ENCODE results near the gene SIRT3. TPM values are rescaled to one million over a fixed set of nuclear protein-coding genes. Genes with fewer than 3 reads are reported as not detected.
A peak's percentile ranks its signal among the peaks of the same experiment; 100 is the strongest.
"Not testable (repeated sequence)": the region's sequence is repeated elsewhere in the genome, so short reads cannot be mapped to it uniquely, and the experiment has no call there.

Gene SIRT3
- total RNA-seq, 1 donor from 2014 or later = 41.4 TPM

DNA sequence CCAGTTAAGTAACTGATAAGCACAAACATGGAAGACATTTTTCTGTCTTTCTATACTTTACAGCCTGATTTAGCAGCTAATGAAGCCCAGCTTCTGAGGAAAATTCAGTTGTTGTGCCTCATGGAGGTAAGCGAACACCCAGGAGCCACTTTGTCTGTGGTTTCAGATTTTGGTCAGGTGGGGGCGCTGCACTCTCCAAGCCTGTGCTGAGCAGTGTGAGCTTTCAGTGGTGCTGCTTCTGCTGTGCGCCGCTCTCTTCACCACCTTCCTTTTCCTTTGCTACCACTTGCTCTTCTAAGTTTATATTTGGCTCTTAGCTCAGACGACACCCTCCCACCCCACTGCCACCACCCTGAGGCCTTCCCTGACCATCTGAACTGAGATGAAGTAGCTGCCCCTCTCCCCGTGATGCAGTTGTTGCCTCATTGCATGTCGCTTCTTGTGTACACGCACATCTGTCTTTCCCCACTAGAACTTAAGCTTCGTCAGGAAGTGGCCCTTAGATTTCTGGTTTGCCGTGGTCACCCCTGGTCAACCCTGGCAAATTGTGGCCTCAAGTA is 14.7 kb upstream of the SIRT3 start:
- peak; percentile 57 for DNase-seq
- peak; percentile 72 for ATAC-seq
- intact Hi-C loops (cut with micrococcal nuclease) = no loop called here

DNA sequence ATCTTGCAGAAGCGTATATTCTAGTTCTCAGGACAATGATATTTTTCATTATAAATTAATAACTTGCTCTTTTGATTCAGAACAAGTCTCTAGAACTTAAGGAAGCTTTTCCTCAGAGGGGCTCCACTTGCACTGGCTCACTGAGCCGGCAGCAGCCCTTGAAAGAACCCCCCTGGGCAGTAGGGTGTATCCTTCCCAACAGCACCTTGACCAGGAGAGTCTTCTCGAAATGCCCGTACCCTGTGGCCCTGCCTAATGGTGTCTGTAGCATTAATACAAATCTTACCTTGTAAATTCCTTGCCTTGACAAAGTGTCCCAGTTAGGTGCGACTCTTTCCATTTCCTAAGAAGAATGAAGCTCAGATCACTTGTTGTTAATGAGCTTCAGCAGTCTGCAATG is 14.1 kb upstream of the SIRT3 start:
- DNase-seq (no peak), ATAC-seq (no peak)
- intact Hi-C loops (cut with micrococcal nuclease) = no loop called here

DNA sequence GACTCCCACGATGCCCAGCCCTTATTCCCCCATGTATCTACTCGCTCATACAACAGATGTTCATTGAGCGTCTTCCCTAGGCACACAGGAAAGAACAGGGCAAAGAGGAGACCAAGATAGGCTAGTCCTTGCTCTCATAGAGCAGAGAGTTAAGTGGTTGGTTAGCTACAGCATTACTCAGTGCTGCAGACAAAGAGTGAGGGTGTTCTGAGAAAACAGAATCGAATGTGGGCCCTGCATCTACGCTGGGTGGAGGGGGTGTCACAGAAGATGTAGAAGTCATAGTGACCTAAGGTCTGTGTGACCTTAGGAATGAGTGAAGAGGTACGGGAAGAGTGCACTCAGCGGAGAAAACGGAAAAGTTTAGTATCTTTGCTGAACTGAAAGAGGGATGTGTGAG is 12.9 kb upstream of the SIRT3 start:
- intact Hi-C loops (cut with micrococcal nuclease) = no loop called here
- DNase-seq = no peak
- no peak for ATAC-seq

DNA sequence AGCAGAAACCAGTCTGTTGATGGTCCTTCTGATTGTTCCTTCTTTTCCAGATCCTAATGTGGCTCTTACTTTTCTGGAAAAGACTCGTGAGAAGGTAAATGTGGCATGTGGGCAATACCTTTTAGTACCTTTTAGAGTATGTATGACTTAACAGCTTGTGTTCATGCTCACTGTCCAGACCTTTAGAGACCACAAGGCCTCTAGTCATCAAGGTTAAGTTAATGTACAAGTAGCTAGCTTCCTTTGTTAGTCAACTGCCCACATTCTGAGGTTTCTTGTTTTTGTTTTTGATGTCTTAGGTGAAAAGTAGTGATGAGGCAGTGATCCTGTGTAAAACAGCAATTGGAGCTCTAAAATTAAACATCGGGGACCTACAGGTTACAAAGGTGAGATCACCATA is 8.2 kb upstream of the SIRT3 start:
- intact Hi-C loops (cut with micrococcal nuclease) = no loop called here
- DNase-seq (no peak), ATAC-seq (no peak)

DNA sequence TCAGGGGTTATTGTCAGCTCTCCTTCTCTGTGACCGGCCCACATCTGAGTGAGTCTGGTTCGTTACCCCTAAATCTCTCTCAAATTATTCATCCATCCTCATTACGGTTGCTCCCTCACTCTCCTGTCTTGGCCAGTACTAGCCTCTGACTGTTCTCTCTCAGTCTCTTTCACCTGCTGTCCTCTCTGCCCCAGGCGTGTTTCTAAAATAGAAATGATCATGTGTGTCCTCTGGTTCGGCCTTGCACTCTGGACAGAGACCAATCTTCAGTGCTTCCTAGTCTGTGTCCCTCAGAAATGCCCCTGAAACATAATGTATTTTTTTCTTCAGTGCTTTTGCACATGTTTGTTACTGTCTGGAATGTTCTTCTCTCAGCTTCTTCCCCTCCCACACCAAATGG is 5.5 kb upstream of the SIRT3 start:
- intact Hi-C loops (cut with micrococcal nuclease) = no loop called here
- peak; percentile 76 for ATAC-seq
- no peak for DNase-seq

DNA sequence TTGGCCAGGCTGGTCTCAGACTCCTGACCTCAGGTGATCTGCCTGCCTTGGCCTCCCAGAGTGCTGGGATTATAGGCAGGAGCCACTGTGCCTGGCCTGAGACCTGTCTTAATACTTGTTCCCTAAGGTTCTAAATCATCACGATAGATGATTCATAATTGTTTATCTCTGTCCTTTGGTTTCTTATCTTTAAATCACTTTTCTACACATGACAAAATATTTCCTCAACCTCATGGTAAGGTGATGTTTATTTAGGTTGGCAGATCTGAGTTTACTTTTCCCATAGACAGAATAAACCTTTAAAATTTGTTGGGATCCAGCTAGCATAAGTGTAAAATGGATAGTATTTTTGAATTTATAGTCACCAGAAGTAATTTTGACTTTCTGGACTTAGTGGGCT is 4.2 kb upstream of the SIRT3 start:
- no peak for ATAC-seq
- no peak for DNase-seq
- intact Hi-C loops (cut with micrococcal nuclease) = no loop called here

DNA sequence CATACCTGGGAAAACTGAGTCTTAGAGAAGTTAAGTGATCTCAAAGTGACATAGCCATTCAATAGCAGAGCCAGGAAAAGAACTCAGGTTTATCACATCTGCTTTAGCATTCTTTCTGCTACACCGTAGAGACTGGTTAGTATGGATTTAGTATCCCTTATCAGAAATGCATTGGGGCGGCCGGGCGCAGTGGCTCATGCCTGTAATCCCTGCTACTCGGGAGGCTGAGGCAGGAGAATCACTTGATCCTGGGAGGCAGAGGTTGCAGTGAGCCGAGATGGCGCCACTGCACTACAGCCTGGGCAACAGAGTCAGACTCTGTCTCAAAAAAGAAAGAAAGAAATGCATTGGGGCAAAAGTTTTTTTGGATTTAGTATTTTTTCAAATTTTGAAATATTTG is 2.2 kb upstream of the SIRT3 start:
- DNase-seq; intact Hi-C loops (cut with micrococcal nuclease); ATAC-seq: not testable (repeated sequence)

DNA sequence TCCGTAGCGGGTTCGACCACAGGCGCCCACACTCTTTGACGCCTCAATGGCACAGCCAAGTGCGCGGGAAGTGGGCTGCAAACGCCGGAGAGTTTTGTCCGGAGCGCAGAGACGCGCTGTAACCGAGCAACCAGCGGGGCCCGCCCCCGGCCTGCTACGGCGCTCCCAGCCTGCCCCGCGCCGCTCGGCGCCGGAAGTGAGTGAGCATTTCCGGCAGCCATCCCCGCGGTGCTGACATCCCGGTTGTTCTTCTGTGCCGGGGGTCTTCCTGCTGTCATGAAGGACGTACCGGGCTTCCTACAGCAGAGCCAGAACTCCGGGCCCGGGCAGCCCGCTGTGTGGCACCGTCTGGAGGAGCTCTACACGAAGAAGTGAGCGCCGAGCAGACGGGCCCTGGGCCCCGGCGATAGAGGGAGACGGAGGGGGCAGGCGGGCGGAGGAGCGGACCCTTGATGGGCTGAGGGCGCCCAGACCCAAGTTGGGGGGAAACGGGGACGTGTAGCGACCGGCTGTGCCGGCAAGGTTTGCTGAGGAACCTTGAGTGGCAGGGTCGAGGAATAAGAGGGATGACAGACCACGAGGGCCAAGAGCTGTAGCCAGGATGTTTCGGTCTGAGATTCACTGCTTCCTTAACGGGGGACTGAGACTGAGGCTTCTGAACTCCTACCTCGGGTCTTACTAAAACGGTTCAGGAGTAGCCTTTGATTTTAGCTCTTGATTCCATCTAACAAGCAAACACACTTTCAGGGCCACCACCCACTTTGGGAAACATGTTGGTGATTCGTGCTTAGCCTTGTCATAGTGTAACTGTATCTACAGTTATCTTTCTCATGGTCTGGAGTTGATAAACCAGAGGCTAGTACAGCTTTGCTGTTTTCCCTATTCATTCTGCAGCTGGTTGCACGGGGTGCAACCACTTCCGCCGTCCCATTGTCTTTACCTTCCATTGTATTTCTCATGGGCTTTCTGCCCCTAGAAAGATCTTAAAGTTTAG is 929 bp upstream of the SIRT3 start, which contains the start of gene PSMD13:
Gene PSMD13 (plus strand): TSS at position 203 of the 994 bp plus-strand sequence. CDS start 74 bp downstream, at position 277.
- intact Hi-C loops (cut with micrococcal nuclease) = no loop called here

DNA sequence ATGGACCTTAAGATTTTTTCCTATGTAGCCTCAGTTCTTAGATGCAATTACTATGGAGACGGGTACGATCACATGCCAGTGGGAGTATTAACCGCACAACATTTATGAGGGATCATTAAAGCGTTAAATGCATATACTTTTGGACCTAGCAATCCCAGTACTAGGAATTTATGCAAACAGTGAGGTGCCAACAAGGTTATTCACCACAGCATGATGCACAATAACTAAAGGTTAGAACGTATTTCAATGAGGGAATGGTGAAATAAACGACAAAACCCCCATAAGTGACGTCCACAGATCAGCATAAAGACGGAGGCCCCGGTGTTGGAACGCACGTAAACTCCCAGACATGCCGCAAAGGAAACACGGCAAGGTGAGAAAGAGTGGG is 539 bp downstream of the SIRT3 start:
- intact Hi-C loops (cut with micrococcal nuclease) = no loop called here
- ATAC-seq = peak; percentile 12

More for the DNA sequence above, 929 bp upstream of the SIRT3 start, which contains the start of gene PSMD13:
- DNase-seq = peak; percentile 93
- ATAC-seq = peak; percentile 91

DNA sequence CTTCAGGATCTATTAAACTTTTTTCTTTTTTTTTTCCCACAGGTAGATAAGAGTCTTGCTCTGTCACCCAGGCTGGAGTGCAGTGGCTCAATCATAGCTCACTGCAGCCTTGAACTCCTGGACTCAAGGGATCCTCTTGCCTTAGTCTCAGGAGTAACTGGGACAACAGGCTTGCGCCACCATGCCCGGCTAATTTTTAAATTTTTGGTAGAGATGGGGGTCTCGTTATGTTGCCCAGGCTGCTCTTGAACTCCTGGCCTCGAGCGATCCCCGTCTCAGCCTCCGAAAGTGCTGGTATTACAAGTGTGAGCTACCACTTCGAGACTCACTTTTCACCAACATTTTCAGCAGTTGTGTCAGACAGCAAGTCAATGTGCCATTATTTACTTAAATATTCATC is 962 bp downstream of the SIRT3 start:
- DNase-seq = no peak
- ATAC-seq = no peak
- intact Hi-C loops (cut with micrococcal nuclease) = no loop called here

More for the DNA sequence above, 539 bp downstream of the SIRT3 start:
- no peak for DNase-seq

DNA sequence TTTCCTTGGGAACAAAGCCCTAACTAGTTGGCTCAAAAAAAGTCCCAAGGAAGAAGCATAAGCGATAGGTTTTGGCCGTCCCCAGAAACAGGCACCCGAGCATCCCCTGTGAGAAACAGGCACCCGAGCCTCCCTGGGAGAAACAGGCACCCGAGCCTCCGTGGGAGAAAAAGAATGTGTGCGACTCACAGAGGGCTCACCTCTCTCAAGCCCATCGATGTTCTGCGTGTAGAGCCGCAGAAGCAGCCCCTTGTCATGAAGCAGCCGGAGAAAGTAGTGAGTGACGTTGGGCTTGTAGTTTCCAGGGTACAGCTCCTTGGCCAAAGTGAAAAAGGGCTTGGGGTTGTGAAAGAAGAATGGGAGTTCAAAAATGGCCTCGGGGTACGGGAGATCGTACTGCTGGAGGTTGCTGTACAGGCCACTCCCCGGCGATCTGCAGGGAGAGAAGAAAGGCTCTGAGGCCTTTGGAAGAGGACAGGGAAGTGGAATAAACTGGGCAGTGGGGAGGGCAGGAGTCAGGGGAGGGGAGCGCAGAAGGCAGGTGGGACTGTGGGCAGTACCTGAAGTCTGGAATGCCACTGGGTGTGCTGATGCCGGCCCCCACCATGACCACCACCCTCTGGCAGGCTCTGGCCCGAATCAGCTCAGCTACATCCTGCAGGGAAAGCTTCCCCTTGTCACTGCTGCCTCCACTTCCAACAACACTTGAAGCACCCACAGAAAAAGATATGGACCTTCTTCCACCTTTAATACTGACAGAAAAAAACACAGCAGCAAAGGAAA is 3.2 kb downstream of the SIRT3 start:
- intact Hi-C loops (cut with micrococcal nuclease) = no loop called here
- no peak for DNase-seq
- no peak for ATAC-seq

DNA sequence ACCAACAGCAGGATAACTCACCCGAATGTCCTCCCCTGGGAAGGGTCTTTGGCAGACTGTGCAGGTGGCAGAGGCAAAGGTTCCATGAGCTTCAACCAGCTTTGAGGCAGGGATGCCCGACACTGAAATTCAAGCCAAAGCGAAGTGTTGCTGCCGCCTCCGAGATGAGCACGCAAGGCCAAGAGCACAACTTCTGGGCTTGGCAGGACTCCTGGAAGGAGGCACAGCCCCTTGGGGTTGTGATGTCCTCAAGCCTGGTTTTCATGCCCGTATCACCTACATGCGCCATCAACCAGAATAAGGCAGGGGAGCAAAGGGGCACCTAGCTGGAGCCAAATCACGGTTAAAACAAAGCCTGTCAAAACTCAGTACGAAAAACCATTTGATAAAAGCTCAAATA is 5.7 kb downstream of the SIRT3 start:
- DNase-seq (no peak), ATAC-seq (no peak)
- intact Hi-C loops (cut with micrococcal nuclease) = no loop called here

DNA sequence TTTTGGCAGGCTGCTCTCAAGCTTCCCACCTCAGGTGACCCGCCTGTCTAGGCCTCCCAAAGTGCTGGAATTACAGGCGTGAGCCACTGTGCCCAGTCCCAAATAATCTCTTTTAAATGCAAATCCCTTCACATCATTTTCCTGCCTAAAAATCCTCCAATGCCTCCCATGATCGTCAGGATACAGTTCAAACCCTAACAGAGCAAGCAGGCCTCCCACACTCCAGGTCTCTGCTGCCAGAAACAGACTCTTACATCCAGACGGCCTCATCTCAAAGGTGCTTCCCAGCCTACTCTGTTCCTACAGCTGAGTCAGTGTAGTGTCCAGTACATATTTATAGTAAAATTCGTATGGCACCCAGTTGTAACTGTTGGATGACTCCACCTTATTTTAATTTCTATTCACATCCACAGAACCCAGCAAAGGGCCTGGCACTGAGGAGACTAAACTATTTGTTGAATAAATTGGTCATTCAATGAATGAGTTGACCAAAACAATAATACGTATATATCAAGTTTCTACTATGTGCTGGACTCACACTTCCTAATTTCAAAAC is 8.2 kb downstream of the SIRT3 start:
- intact Hi-C loops (cut with micrococcal nuclease) = no loop called here
- DNase-seq (no peak), ATAC-seq (no peak)

DNA sequence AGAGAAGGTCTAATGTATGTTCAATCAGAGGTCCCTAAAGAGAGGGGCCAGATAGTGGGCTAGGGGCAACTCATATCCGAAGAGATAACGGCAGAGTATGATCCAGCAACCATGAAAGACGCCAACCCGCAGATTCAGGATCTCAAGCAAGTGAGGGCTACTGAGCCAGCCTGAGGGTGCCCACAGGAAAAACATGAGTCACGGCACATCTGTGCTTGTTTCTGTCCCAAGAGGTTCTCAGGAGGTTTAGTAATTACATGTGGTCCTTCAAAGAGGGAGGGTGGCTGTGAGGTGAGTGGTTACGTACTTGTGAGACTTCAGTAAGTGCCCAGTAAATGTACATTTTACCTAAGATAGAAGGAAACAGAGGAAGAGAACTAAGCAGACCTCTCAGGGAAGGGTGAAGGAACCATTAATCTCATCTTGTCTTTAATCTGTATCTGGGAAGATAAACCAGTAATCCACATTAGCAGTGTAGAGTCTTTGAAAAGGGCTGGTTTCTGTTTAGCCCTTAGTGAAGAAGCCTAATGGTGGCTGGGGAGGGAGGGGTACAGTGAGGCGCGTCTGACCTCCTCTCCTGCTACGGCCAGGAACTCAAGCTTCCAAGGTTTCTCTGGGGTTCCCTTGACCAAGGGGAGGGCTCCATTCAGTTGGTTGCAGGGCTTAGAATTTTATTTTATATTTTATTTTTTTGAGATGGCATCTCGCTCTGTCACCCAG is 10.2 kb downstream of the SIRT3 start:
- ATAC-seq (no peak), DNase-seq (no peak)
- intact Hi-C loops (cut with micrococcal nuclease) = no loop called here

DNA sequence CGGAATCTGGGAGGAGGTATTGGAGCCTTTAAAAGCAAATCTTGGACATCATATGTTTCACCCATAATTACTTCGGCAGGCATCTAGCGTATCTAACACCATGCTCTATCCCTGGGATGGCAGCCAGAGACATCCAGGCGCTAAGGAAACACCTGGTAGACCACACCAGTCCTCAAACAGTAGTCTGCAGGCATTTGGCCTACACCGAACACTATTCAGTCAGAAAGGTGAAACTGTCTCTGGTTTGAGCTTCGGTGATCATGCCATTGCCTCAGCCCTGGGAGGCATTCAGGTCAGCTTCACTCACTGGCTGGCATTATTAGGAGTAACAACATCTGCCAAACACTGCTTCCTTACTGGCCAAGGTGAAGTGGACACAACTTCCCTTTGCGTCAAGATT is 11.7 kb downstream of the SIRT3 start:
- intact Hi-C loops (cut with micrococcal nuclease) = no loop called here
- no peak for ATAC-seq
- DNase-seq = no peak

DNA sequence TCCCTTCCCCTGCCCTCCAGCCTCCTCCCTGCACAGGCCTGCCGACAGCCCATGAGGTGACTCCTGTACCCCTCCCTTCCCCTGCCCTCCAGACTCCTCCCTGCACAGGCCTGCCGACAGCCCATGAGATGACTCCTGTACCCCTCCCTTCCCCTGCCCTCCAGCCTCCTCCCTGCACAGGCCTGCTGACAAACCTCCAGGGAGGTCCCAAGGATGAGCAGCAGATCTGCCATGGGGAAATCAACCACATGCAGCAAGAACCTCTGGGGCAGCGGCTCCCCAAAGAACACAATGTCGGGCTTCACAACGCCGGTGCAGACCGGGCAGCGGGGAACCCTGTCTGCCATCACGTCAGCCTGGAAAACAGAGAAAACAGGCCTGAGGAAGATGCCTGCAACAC is 12.3 kb downstream of the SIRT3 start:
- intact Hi-C loops (cut with micrococcal nuclease) = no loop called here
- ATAC-seq (no peak), DNase-seq (no peak)

DNA sequence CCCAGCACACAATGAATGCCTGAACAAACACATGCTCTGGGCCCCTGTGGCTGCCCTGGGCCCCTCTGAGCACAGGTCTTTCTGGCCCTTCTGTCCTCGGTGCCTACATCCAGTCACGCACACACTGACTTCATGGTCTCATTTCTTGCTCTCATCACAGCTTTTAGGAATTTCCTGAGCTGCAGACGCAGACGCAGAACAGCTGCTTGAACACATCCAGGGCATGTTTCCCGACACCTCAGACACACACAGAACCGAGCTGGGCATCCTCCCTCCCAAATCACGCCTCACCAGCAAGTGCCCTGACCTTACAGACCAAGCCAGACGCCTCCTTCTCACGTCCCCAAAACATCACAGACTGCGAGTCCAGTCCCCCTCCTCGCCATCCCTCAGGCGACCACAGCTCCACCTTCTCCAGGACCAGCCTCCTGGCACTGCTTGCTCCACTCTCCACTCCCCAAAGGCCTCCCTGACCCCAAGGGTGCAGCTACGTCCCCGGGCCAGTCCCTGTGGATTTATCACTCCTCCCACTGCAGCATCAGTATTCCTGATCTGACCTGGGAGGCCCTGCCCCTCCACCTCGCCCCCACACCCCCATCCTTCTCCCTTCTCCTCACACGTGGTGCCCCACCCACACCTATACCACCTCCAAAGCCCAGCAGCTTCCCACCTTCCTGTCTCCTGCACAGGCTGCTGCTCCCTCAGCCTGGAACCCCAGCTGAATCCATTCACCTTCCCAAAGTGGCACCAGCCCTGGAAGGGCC is 12.9 kb downstream of the SIRT3 start:
- DNase-seq (no peak), ATAC-seq (no peak)
- intact Hi-C loops (cut with micrococcal nuclease) = no loop called here

Data from left ventricle myocardium superior (tissue), 1 donor.